Loucy (cell line): ENCODE results near the gene IRX3.

Experiments used
- H2AFZ ChIP-seq: fragments of 200-600 bp; sonication (generic); 2 replicates; pipeline ENCODE4 v1.6.0; 2016; ENCODE audit warnings: antibody characterized with exemption, mild to moderate bottlenecking, low read length, moderate library complexity
- H3F3A ChIP-seq: fragments of 200-600 bp; 2 replicates; pipeline ENCODE4 v1.6.0; 2016; ENCODE audit warnings: antibody characterized with exemption, low read depth, mild to moderate bottlenecking
- H3K27me3 ChIP-seq: fragments of 200-600 bp; sonication (generic); 2 replicates; pipeline ENCODE4 v1.6.1; 2014; ENCODE audit warnings: low read length, mild to moderate bottlenecking; ENCODE audit not compliant: insufficient read depth, poor library complexity, severe bottlenecking
- H3K36me3 ChIP-seq: fragments of 200-600 bp; sonication (generic); 2 replicates; pipeline ENCODE4 v1.6.1; 2016; ENCODE audit warnings: low read length; ENCODE audit not compliant: insufficient read depth
- H3K4me1 ChIP-seq: fragments of 200-600 bp; sonication (generic); 2 replicates; pipeline ENCODE4 v1.5.1; 2014; ENCODE audit warnings: low read length, mild to moderate bottlenecking; ENCODE audit not compliant: insufficient read depth, poor library complexity, severe bottlenecking
- H3K4me2 ChIP-seq: fragments of 200-600 bp; sonication (generic); 2 replicates; pipeline ENCODE4 v1.6.0; 2014; ENCODE audit warnings: antibody characterized with exemption, low read length, low read depth, mild to moderate bottlenecking; ENCODE audit not compliant: poor library complexity, severe bottlenecking
- H3K4me3 ChIP-seq: fragments of 200-600 bp; sonication (generic); 2 replicates; pipeline ENCODE4 v1.5.1; 2014; ENCODE audit warnings: low read length, mild to moderate bottlenecking, mixed read lengths; ENCODE audit not compliant: poor library complexity, severe bottlenecking
- H3K79me2 ChIP-seq: fragments of 200-600 bp; sonication (generic); 2 replicates; pipeline ENCODE4 v1.6.1; 2014; ENCODE audit warnings: low read length; ENCODE audit not compliant: insufficient read depth
- H3K9ac ChIP-seq: fragments of 200-600 bp; sonication (generic); 2 replicates; pipeline ENCODE4 v1.6.0; 2014; ENCODE audit warnings: mild to moderate bottlenecking, low read depth, low read length, moderate library complexity; ENCODE audit not compliant: poor library complexity, severe bottlenecking
- H3K9me2 ChIP-seq: fragments of 200-600 bp; sonication (generic); replicated peaks from 2 replicates; pipeline ENCODE4 v1.6.1; 2016; ENCODE audit warnings: low read depth, low read length, mixed read lengths
- H3K9me3 ChIP-seq: fragments of 200-600 bp; sonication (generic); 2 replicates; pipeline ENCODE4 v1.6.1; 2014; ENCODE audit warnings: mild to moderate bottlenecking, antibody characterized with exemption, low read length, low read depth; ENCODE audit not compliant: insufficient read depth
- H4K20me1 ChIP-seq: fragments of 200-600 bp; sonication (generic); 2 replicates; pipeline ENCODE4 v1.6.0; 2014; ENCODE audit warnings: antibody characterized with exemption, low read length, mild to moderate bottlenecking; ENCODE audit not compliant: insufficient read depth, poor library complexity, severe bottlenecking
- CTCF ChIP-seq: fragments of 200-600 bp; sonication (generic); conservative IDR thresholded peaks from 2 replicates; pipeline ENCODE4 v1.5.1; 2014; ENCODE audit warnings: mild to moderate bottlenecking, antibody characterized with exemption, low read length
- EZH2phosphoT487 ChIP-seq: fragments of 200-600 bp; IDR thresholded peaks from 2 replicates; pipeline ENCODE4 v1.6.1; 2018; ENCODE audit warnings: antibody characterized with exemption, mild to moderate bottlenecking, moderate library complexity, borderline replicate concordance

The IRX3 gene

GRCh38 chr16:54282202-54282927, 4.2 kb downstream of the IRX3 start:
- H2AFZ ChIP-seq, result no peak overlapping the region
- no peak for TF ChIP-seq EZH2phosphoT487
- TF ChIP-seq CTCF, result peak; percentile 54
- H3K9me3 ChIP-seq, result no peaks in the 10 kb centered on the region
- no peaks in the 10 kb centered on the region for H3F3A ChIP-seq
- H3K9me2 ChIP-seq, result no peaks in the 10 kb centered on the region
- peak overlapping the region; percentile 73 for H3K4me2 ChIP-seq
- peaks cover 33% of the 10 kb centered on the region for H3K27me3 ChIP-seq
- peak overlapping the region; percentile 81 for H3K9ac ChIP-seq
- peak overlapping the region; percentile 85 for H3K4me3 ChIP-seq
- peaks cover 20% of the 10 kb centered on the region for H4K20me1 ChIP-seq
- peaks cover 7% of the 10 kb centered on the region; the same call in 1 of the 2 replicates for H3K36me3 ChIP-seq
- peaks cover 61% of the 10 kb centered on the region for H3K79me2 ChIP-seq
- H3K4me1 ChIP-seq, result peaks cover 53% of the 10 kb centered on the region

- Histone ChIP-seq H3K4me3 (peak overlapping the region; percentile 85), H3F3A (no peaks in the 10 kb centered on the region), H3K79me2 (peaks cover 56% of the 10 kb centered on the region), H3K9ac (peak overlapping the region; percentile 58), H3K27me3 (peaks cover 33% of the 10 kb centered on the region), H2AFZ (no peak overlapping the region), H4K20me1 (peaks cover 20% of the 10 kb centered on the region), H3K36me3 (peaks cover 7% of the 10 kb centered on the region; the same call in 1 of the 2 replicates), H3K9me3 (no peaks in the 10 kb centered on the region), H3K4me2 (peak overlapping the region; percentile 73), H3K9me2 (no peaks in the 10 kb centered on the region), H3K4me1 (peaks cover 49% of the 10 kb centered on the region)
- no peak for TF ChIP-seq EZH2phosphoT487
- no peak for TF ChIP-seq CTCF
Observed at GRCh38 chr16:54281535-54282201, 4.9 kb downstream of the IRX3 start.

GRCh38 chr16:54280751-54281150, 5.8 kb downstream of the IRX3 start:
- H3K27me3 ChIP-seq, result peaks cover 32% of the 10 kb centered on the region
- H3K36me3 ChIP-seq, result peaks cover 7% of the 10 kb centered on the region; the same call in 1 of the 2 replicates
- peaks cover 20% of the 10 kb centered on the region for H4K20me1 ChIP-seq
- no peak overlapping the region for H2AFZ ChIP-seq
- peaks cover 54% of the 10 kb centered on the region for H3K79me2 ChIP-seq
- H3K4me2 ChIP-seq, result peak overlapping the region; percentile 31
- no peaks in the 10 kb centered on the region for H3K9me2 ChIP-seq
- no peaks in the 10 kb centered on the region for H3K9me3 ChIP-seq
- H3K4me3 ChIP-seq, result peak overlapping the region; percentile 85
- TF ChIP-seq EZH2phosphoT487 (no peak), CTCF (no peak)
- peak overlapping the region; percentile 58 for H3K9ac ChIP-seq
- no peaks in the 10 kb centered on the region for H3F3A ChIP-seq
- peaks cover 49% of the 10 kb centered on the region for H3K4me1 ChIP-seq
